Smooth muscle cell (in vitro differentiated cells): ENCODE measurements around the gene USH1G. TPM values are rescaled to one million over a fixed set of nuclear protein-coding genes. Genes with fewer than 3 reads are reported as not detected.

Source experiments
- DNase-seq: peaks from one replicate; lab custom pipeline; 2025; ENCODE audit not compliant: unreplicated experiment; lab: John Stamatoyannopoulos, UW
- H2AFZ ChIP-seq: fragments of 200-600 bp; sonication (generic); 2 replicates; pipeline ENCODE4 v1.6.0; 2016; ENCODE audit warnings: antibody characterized with exemption, low read depth, mild to moderate bottlenecking
- H3F3A ChIP-seq: fragments of 200-600 bp; sonication (generic); 2 replicates; pipeline ENCODE4 v1.6.0; 2017; ENCODE audit warnings: antibody characterized with exemption, low read depth
- H3K27ac ChIP-seq: fragments of 200-600 bp; sonication (generic); 2 replicates; pipeline ENCODE4 v1.5.1; 2016; ENCODE audit warnings: low read depth, mild to moderate bottlenecking
- H3K27me3 ChIP-seq: fragments of 200-600 bp; sonication (generic); 2 replicates; pipeline ENCODE4 v1.6.1; 2016; ENCODE audit warnings: low read depth, mild to moderate bottlenecking
- H3K36me3 ChIP-seq: fragments of 200-600 bp; sonication (generic); 2 replicates; pipeline ENCODE4 v1.5.1; 2016; ENCODE audit warnings: low read depth
- H3K4me1 ChIP-seq: fragments of 200-600 bp; sonication (generic); 2 replicates; pipeline ENCODE4 v1.5.1; 2016; ENCODE audit warnings: low read depth
- H3K4me2 ChIP-seq: fragments of 200-600 bp; sonication (generic); 2 replicates; pipeline ENCODE4 v1.6.0; 2016; ENCODE audit warnings: mild to moderate bottlenecking
- H3K4me3 ChIP-seq: fragments of 200-600 bp; sonication (generic); 2 replicates; pipeline ENCODE4 v1.5.1; 2016; ENCODE audit warnings: mild to moderate bottlenecking
- H3K79me2 ChIP-seq: fragments of 200-600 bp; sonication (generic); 2 replicates; pipeline ENCODE4 v1.6.0; 2016; ENCODE audit warnings: low read depth, mild to moderate bottlenecking
- H3K9ac ChIP-seq: fragments of 200-600 bp; sonication (generic); 2 replicates; pipeline ENCODE4 v1.6.0; 2016; ENCODE audit warnings: low read depth
- H3K9me3 ChIP-seq: fragments of 200-600 bp; sonication (generic); replicated peaks from 2 replicates; pipeline ENCODE4 v1.5.1; 2016; ENCODE audit warnings: low read depth
- H4K20me1 ChIP-seq: fragments of 200-600 bp; sonication (generic); 2 replicates; pipeline ENCODE4 v1.6.0; 2016; ENCODE audit warnings: low read depth
- CTCF ChIP-seq: fragments of 200-600 bp; sonication (generic); IDR thresholded peaks from 2 replicates; pipeline ENCODE4 v1.5.1; 2017; ENCODE audit warnings: borderline replicate concordance, mild to moderate bottlenecking, antibody characterized with exemption; ENCODE audit not compliant: insufficient read depth, poor library complexity, severe bottlenecking
- WGBS: methylation state at CpG from one replicate; pipeline ENCODE4 v1.1.7; 2016; ENCODE audit warnings: low lambda C conversion rate; 5-methylcytosine and 5-hydroxymethylcytosine counted together
- polyA plus RNA-seq: library from polyadenylated mRNA; unstranded; fragments of >200 nt; fragmentation: Nextera tagmentation; extraction: Ambion mirVana; gene quantifications from 2 replicates; pipeline ENCODE4 v1.2.1, GENCODE V29; 2016
- total RNA-seq: library from RNA; depleted of rRNA; stranded (reverse); fragments of >200 nt; gene quantifications from 2 replicates; pipeline ENCODE4 v1.2.3, GENCODE V29; 2014

USH1G gene
- total and polyA plus RNA-seq, 2 experiments from 2014 or later, result 0.32 to 0.49 TPM

GRCh38 chr17:74878658-74879057 lies 44.4 kb downstream of the USH1G start:
- Histone ChIP-seq H3K9me3 (no peaks in the 10 kb centered on the region), H3K4me1 (peaks cover 6% of the 10 kb centered on the region), H4K20me1 (no peaks in the 10 kb centered on the region), H3K4me2 (no peak overlapping the region), H3K79me2 (no peaks in the 10 kb centered on the region), H3K9ac (no peak overlapping the region), H3K27ac (no peak overlapping the region), H2AFZ (no peak overlapping the region), H3K27me3 (no peaks in the 10 kb centered on the region), H3K36me3 (no peaks in the 10 kb centered on the region), H3K4me3 (no peak overlapping the region), H3F3A (no peaks in the 10 kb centered on the region)
- no peak for TF ChIP-seq CTCF
- 79% methylated on average over 2 of the region's 2 CpGs for WGBS
- DNase-seq, result no peak

- Histone ChIP-seq H4K20me1 (no peaks in the 10 kb centered on the region), H3K9me3 (no peaks in the 10 kb centered on the region), H3K36me3 (no peaks in the 10 kb centered on the region), H3K27me3 (no peaks in the 10 kb centered on the region), H3K79me2 (no peaks in the 10 kb centered on the region), H3K9ac (no peak overlapping the region), H3K27ac (no peak overlapping the region), H3K4me3 (no peak overlapping the region), H2AFZ (no peak overlapping the region), H3K4me1 (peaks cover 6% of the 10 kb centered on the region), H3F3A (no peaks in the 10 kb centered on the region), H3K4me2 (no peak overlapping the region)
- 82% methylated on average over 19 of the region's 19 CpGs for WGBS
- DNase-seq, result no peak
- no peak for TF ChIP-seq CTCF
Observed at GRCh38 chr17:74877592-74878548, 45.2 kb downstream of the USH1G start.

- no peaks in the 10 kb centered on the region for H3K79me2 ChIP-seq
- no peak for DNase-seq
- H3K36me3 ChIP-seq, result no peaks in the 10 kb centered on the region
- no peaks in the 10 kb centered on the region for H3K27me3 ChIP-seq
- no peaks in the 10 kb centered on the region for H3K9me3 ChIP-seq
- no peaks in the 10 kb centered on the region for H4K20me1 ChIP-seq
- H2AFZ ChIP-seq, result no peak overlapping the region
- peaks cover 12% of the 10 kb centered on the region for H3K4me1 ChIP-seq
- TF ChIP-seq CTCF, result no peak
- no peak overlapping the region for H3K9ac ChIP-seq
- H3F3A ChIP-seq, result no peaks in the 10 kb centered on the region
- no peak overlapping the region for H3K27ac ChIP-seq
- WGBS, result 73% methylated on average over 6 of the region's 6 CpGs
- no peak overlapping the region for H3K4me3 ChIP-seq
- H3K4me2 ChIP-seq, result no peak overlapping the region
Observed at GRCh38 chr17:74875977-74876593, 47.0 kb downstream of the USH1G start.
